ENCODE results near the gene CDKN1C. TPM values are rescaled to one million over a fixed set of nuclear protein-coding genes. Genes with fewer than 3 reads are reported as not detected.

The CDKN1C gene
- total RNA-seq, 1 experiment from 2014 or later = 15.4 TPM

DNA sequence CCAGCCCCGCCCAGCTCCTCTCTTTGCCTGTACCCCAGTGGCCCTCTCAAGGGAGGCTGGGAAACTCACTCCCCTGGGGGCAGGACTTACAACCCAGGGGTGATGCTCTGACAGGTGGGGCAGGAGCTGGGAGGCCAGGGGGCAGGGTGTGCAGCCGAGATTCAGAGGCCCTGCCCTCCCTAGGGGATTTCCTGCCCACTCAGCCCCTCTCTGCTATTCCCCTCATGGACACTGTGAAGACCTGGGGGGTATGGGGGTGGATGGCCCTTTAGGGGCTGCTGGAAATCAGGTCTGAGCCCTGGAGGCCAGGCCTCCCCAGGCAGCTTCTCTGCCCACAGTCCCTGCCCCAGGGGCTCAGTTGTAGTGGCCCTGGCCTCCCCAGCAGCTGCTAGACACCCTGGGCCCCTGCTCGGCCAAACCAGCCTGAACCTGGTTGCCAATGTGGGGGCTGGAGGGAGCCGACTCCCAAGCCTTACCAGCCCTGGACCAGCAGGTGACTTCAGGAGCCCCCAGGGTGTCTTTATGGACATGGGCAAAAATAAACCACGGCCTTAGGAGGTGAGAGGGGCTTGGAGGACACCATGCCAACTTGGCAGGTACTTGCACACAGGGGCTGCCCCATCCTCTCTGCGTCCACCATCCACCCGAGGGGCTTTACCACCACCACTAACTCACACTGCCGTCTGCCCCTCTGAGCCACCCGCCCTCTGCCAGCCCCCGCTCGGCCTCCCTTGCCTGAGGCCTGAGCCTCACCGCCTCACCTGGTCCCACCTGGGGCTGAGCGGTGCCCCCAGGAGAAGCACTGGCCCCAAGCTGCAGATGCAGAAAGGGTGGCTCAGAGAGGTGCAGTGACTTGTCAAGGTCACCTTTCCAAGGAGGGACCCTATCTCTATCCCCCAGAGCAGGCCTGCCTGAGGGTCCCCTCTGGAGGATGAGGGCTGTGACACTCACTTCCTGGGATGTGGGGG, 46.5 kb upstream of the CDKN1C start:
- H3K56ac ChIP-seq (ENCODE audit: insufficient read length, low read depth, low read length) = no peak overlapping the region
- TF ChIP-seq, protein P1, sequence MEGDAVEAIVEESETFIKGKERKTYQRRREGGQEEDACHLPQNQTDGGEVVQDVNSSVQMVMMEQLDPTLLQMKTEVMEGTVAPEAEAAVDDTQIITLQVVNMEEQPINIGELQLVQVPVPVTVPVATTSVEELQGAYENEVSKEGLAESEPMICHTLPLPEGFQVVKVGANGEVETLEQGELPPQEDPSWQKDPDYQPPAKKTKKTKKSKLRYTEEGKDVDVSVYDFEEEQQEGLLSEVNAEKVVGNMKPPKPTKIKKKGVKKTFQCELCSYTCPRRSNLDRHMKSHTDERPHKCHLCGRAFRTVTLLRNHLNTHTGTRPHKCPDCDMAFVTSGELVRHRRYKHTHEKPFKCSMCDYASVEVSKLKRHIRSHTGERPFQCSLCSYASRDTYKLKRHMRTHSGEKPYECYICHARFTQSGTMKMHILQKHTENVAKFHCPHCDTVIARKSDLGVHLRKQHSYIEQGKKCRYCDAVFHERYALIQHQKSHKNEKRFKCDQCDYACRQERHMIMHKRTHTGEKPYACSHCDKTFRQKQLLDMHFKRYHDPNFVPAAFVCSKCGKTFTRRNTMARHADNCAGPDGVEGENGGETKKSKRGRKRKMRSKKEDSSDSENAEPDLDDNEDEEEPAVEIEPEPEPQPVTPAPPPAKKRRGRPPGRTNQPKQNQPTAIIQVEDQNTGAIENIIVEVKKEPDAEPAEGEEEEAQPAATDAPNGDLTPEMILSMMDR (conservative IDR thresholded peaks at IDR 0.05) = no peak
- Mint-ChIP-seq H3K27ac (no peak overlapping the region; a peak in 1 of 7 replicates), H3K4me1 (peaks cover 6 to 8% of the 10 kb centered on the region in 2 experiments), H3K4me3 (no peak overlapping the region), H3K9me3 (peaks cover 3 to 5% of the 10 kb centered on the region in 2 experiments), H3K27me3 (ENCODE audit: low read depth) (peaks cover 37% of the 10 kb centered on the region), H3K36me3 (ENCODE audit: insufficient read depth in 1 of 3, low read depth in 3 of 3) (peaks cover 0 to 6% (median 4%) of the 10 kb centered on the region in 3 experiments; a peak in 3 of 7 replicates)
- H3K18ac ChIP-seq (ENCODE audit: insufficient read length, low read depth, low read length) = no peak overlapping the region
- H3K14ac ChIP-seq (ENCODE audit: insufficient read depth, low read length) = no peak overlapping the region; the same call in 1 of the 2 replicates
- no CpG with 5 or more reads among the region's 13 CpGs for WGBS (ENCODE audit: extremely low coverage, insufficient read length, low lambda C conversion rate)
- peaks cover 18% of the 10 kb centered on the region; the same call in 1 of the 2 replicates for H3K27me3 ChIP-seq (ENCODE audit: insufficient read depth, low read length)
- H4K5ac ChIP-seq (ENCODE audit: insufficient read length, low read depth, low read length) = no peak overlapping the region
- H3K9ac ChIP-seq (ENCODE audit: extremely low read depth, insufficient read length, low read length) = no peak overlapping the region
- no peaks in the 10 kb centered on the region for H4K20me1 ChIP-seq (ENCODE audit: control insufficient read depth, insufficient read depth, insufficient read length)
- H3K27ac ChIP-seq (ENCODE audit: insufficient read length, low read depth, low read length) = no peak overlapping the region
- no peaks in the 10 kb centered on the region for H3K79me1 ChIP-seq (ENCODE audit: insufficient read depth, low read depth, low read length, poor library complexity, severe bottlenecking)
- peaks cover 10% of the 10 kb centered on the region for H3K23me2 ChIP-seq (ENCODE audit: insufficient read length, low read depth, low read length, poor library complexity, severe bottlenecking)
- H2BK20ac ChIP-seq (ENCODE audit: low read depth, low read length, poor library complexity, severe bottlenecking) = no peak overlapping the region
- no peak overlapping the region for H3K4me2 ChIP-seq (ENCODE audit: insufficient read depth, insufficient read length, low read length)
- H3K23ac ChIP-seq (ENCODE audit: insufficient read length, low read depth, low read length) = no peak overlapping the region
- no peak overlapping the region for H2BK5ac ChIP-seq (ENCODE audit: insufficient read length, low read length)
- H3K4ac ChIP-seq (ENCODE audit: low read depth, low read length) = no peak overlapping the region
- H2BK120ac ChIP-seq (ENCODE audit: low read depth, low read length, poor library complexity, severe bottlenecking) = no peak overlapping the region
- H3K79me2 ChIP-seq (ENCODE audit: insufficient read depth, low read length) = no peaks in the 10 kb centered on the region
- H2BK15ac ChIP-seq (ENCODE audit: low read depth, low read length) = no peak overlapping the region
- no peak overlapping the region for H4K91ac ChIP-seq (ENCODE audit: insufficient read length, low read depth, low read length)
- H2BK12ac ChIP-seq (ENCODE audit: insufficient read length, low read depth, low read length) = no peak overlapping the region
- H2AK5ac ChIP-seq (ENCODE audit: insufficient read length, low read length) = no peak overlapping the region
- H3K9me3 ChIP-seq (ENCODE audit: control insufficient read depth, low read depth, low read length) = peaks cover 4% of the 10 kb centered on the region
- H4K8ac ChIP-seq (replicated peaks; ENCODE audit: insufficient read length, low read depth, low read length) = no peak overlapping the region
- H2AFZ ChIP-seq (ENCODE audit: low read length) = no peak overlapping the region
- DNase-seq = no peak
- no peaks in the 10 kb centered on the region for H3K4me1 ChIP-seq (ENCODE audit: insufficient read depth, low read length)
- H3T11ph ChIP-seq (ENCODE audit: low read length) = no peak overlapping the region
